CD4-positive, alpha-beta T cell treated with Interleukin-12 subunit alpha and Interleukin-12 subunit beta, for 1 hour (primary cell): Measurements from ENCODE around the gene TOR3A.
A peak's percentile ranks its signal among the peaks of the same experiment; 100 is the strongest.
"Not testable (repeated sequence)": the region's sequence is repeated elsewhere in the genome, so short reads cannot be mapped to it uniquely, and the experiment has no call there.

Source experiments
- DNase-seq: peaks from one replicate; pipeline ENCODE4 v3.0.0-alpha.2; 2020

Gene TOR3A

GRCh38 chr1:179115181-179115580 is 33.3 kb downstream of the TOR3A start:
- DNase-seq = no peak

GRCh38 chr1:179119513-179119912 is 37.6 kb downstream of the TOR3A start:
- DNase-seq = no peak

GRCh38 chr1:179120736-179121135 is 38.9 kb downstream of the TOR3A start:
- DNase-seq = no peak

GRCh38 chr1:179121159-179121938 is 39.5 kb downstream of the TOR3A start:
- DNase-seq = peak; percentile 60

- no peak for DNase-seq
Measured at GRCh38 chr1:179124873-179125272, 43.0 kb downstream of the TOR3A start.

- DNase-seq = no peak
Measured at GRCh38 chr1:179126338-179127060, 44.6 kb downstream of the TOR3A start.

GRCh38 chr1:179127163-179127895 is 45.5 kb downstream of the TOR3A start:
- DNase-seq = no peak

- DNase-seq = no peak
Measured at GRCh38 chr1:179128520-179128919, 46.6 kb downstream of the TOR3A start.

GRCh38 chr1:179129702-179130473 is 48.0 kb downstream of the TOR3A start:
- peak; percentile 71 for DNase-seq

- not testable (repeated sequence) for DNase-seq
Measured at GRCh38 chr1:179135168-179135567, 53.3 kb downstream of the TOR3A start.

GRCh38 chr1:179135707-179136106 is 53.8 kb downstream of the TOR3A start:
- not testable (repeated sequence) for DNase-seq

- DNase-seq = no peak
Measured at GRCh38 chr1:179137617-179138255, 55.9 kb downstream of the TOR3A start.

- not testable (repeated sequence) for DNase-seq
Measured at GRCh38 chr1:179138755-179139154, 56.9 kb downstream of the TOR3A start.

- no peak for DNase-seq
Measured at GRCh38 chr1:179141592-179142251, 59.9 kb downstream of the TOR3A start.

GRCh38 chr1:179142889-179143299 is 61.0 kb downstream of the TOR3A start:
- DNase-seq = no peak

GRCh38 chr1:179143322-179143721 is 61.5 kb downstream of the TOR3A start:
- DNase-seq = no peak

GRCh38 chr1:179144626-179145025 is 62.8 kb downstream of the TOR3A start:
- DNase-seq = no peak

GRCh38 chr1:179145521-179145920 is 63.7 kb downstream of the TOR3A start:
- DNase-seq = no peak
